Measurements from ENCODE around the gene MUCL1. TPM values are rescaled to one million over a fixed set of nuclear protein-coding genes. Genes with fewer than 3 reads are reported as not detected.

MUCL1 gene
- total RNA-seq, 3 donors from 2014 or later (not counting 1 experiment from before 2014, with no cell fraction given) = not detected

- Mint-ChIP-seq H3K27ac (no peak overlapping the region), H3K36me3 (no peaks in the 10 kb centered on the region), H3K27me3 (ENCODE audit: low read depth in 2 of 2) (peaks cover 4 to 25% of the 10 kb centered on the region in 2 donors), H3K4me1 (peaks cover 6 to 16% of the 10 kb centered on the region in 2 donors), H3K4me3 (no peak overlapping the region), H3K9me3 (no peaks in the 10 kb centered on the region)
- Histone ChIP-seq H3K9me3 (ENCODE audit: control insufficient read depth, insufficient read depth, low read length) (no peaks in the 10 kb centered on the region), H3K27ac (ENCODE audit: low read length) (no peak overlapping the region), H3K4me1 (ENCODE audit: control insufficient read depth, insufficient read depth, low read length) (no peaks in the 10 kb centered on the region), H3K36me3 (ENCODE audit: control insufficient read depth, insufficient read depth, low read length) (no peaks in the 10 kb centered on the region), H3K4me3 (ENCODE audit: low read length) (no peak overlapping the region), H3K27me3 (ENCODE audit: control insufficient read depth, insufficient read depth, low read length) (no peaks in the 10 kb centered on the region)
- DNase-seq (no peak), ATAC-seq (no peak)
- TF ChIP-seq CTCF (IDR thresholded peaks at IDR 0.05) = no peak
- WGBS (ENCODE audit: insufficient coverage) = 71% methylated on average over 1 of the region's 1 CpG
- intact Hi-C loops (cut with micrococcal nuclease) = no loop called here
These were observed 4.2 kb downstream of the MUCL1 start for GRCh38 chr12:54858562-54858961.

GRCh38 chr12:54859502-54859901 lies 5.2 kb downstream of the MUCL1 start:
- Mint-ChIP-seq H3K4me1 (peaks cover 0 to 9% of the 10 kb centered on the region in 2 donors), H3K27me3 (ENCODE audit: low read depth in 2 of 2) (peaks cover 4 to 27% of the 10 kb centered on the region in 2 donors), H3K36me3 (no peaks in the 10 kb centered on the region), H3K4me3 (no peak overlapping the region), H3K27ac (no peak overlapping the region), H3K9me3 (no peaks in the 10 kb centered on the region)
- no peaks in the 10 kb centered on the region for H3K27me3 ChIP-seq (ENCODE audit: control insufficient read depth, insufficient read depth, low read length)
- 92% methylated on average over 4 of the region's 4 CpGs for WGBS (ENCODE audit: insufficient coverage)
- TF ChIP-seq CTCF (IDR thresholded peaks at IDR 0.05) = no peak
- no peak overlapping the region for H3K4me3 ChIP-seq (ENCODE audit: low read length)
- no peak overlapping the region for H3K27ac ChIP-seq (ENCODE audit: low read length)
- H3K9me3 ChIP-seq (ENCODE audit: control insufficient read depth, insufficient read depth, low read length) = no peaks in the 10 kb centered on the region
- DNase-seq (no peak), ATAC-seq (no peak)
- no peaks in the 10 kb centered on the region for H3K4me1 ChIP-seq (ENCODE audit: control insufficient read depth, insufficient read depth, low read length)
- intact Hi-C loops (cut with micrococcal nuclease) = no loop called here
- no peaks in the 10 kb centered on the region for H3K36me3 ChIP-seq (ENCODE audit: control insufficient read depth, insufficient read depth, low read length)

GRCh38 chr12:54861927-54862326 lies 7.6 kb downstream of the MUCL1 start:
- Mint-ChIP-seq H3K4me1 (peaks cover 0 to 9% of the 10 kb centered on the region in 2 donors), H3K36me3 (no peaks in the 10 kb centered on the region), H3K27me3 (ENCODE audit: low read depth in 2 of 2) (peaks cover 4 to 32% of the 10 kb centered on the region in 2 donors), H3K27ac (no peak overlapping the region), H3K4me3 (no peak overlapping the region), H3K9me3 (no peaks in the 10 kb centered on the region)
- Histone ChIP-seq H3K9me3 (ENCODE audit: control insufficient read depth, insufficient read depth, low read length) (no peaks in the 10 kb centered on the region), H3K36me3 (ENCODE audit: control insufficient read depth, insufficient read depth, low read length) (no peaks in the 10 kb centered on the region), H3K4me3 (ENCODE audit: low read length) (no peak overlapping the region), H3K4me1 (ENCODE audit: control insufficient read depth, insufficient read depth, low read length) (no peaks in the 10 kb centered on the region), H3K27ac (ENCODE audit: low read length) (no peak overlapping the region), H3K27me3 (ENCODE audit: control insufficient read depth, insufficient read depth, low read length) (no peaks in the 10 kb centered on the region)
- no peak for DNase-seq
- WGBS (ENCODE audit: insufficient coverage) = 92% methylated on average over 1 of the region's 1 CpG
- ATAC-seq = no peak
- intact Hi-C loops (cut with micrococcal nuclease) = no loop called here
- no peak for TF ChIP-seq CTCF (IDR thresholded peaks at IDR 0.05)

GRCh38 chr12:54863948-54864618 lies 9.8 kb downstream of the MUCL1 start:
- no CpG with 5 or more reads among the region's 1 CpG for WGBS (ENCODE audit: insufficient coverage)
- Mint-ChIP-seq H3K27me3 (ENCODE audit: low read depth in 2 of 2) (peaks cover 7 to 40% of the 10 kb centered on the region in 2 donors), H3K4me1 (peaks cover 0 to 9% of the 10 kb centered on the region in 2 donors)

More at GRCh38 chr12:54863948-54864618, 9.8 kb downstream of the MUCL1 start:
- no peak for ATAC-seq
- Histone ChIP-seq H3K9me3 (ENCODE audit: control insufficient read depth, insufficient read depth, low read length) (no peaks in the 10 kb centered on the region), H3K36me3 (ENCODE audit: control insufficient read depth, insufficient read depth, low read length) (no peaks in the 10 kb centered on the region), H3K4me3 (ENCODE audit: low read length) (no peak overlapping the region), H3K4me1 (ENCODE audit: control insufficient read depth, insufficient read depth, low read length) (no peaks in the 10 kb centered on the region), H3K27me3 (ENCODE audit: control insufficient read depth, insufficient read depth, low read length) (no peaks in the 10 kb centered on the region), H3K27ac (ENCODE audit: low read length) (no peak overlapping the region)
- H3K4me3 Mint-ChIP-seq = no peak overlapping the region
- DNase-seq = no peak
- H3K9me3 Mint-ChIP-seq = no peaks in the 10 kb centered on the region
- no peak for TF ChIP-seq CTCF (IDR thresholded peaks at IDR 0.05)
- intact Hi-C loops (cut with micrococcal nuclease) = no loop called here
- H3K27ac Mint-ChIP-seq = no peak overlapping the region
- H3K36me3 Mint-ChIP-seq = no peaks in the 10 kb centered on the region
